NCI-H526 treated with DMSO at 0.1 percent for 48 hours (cell line): ENCODE measurements around the gene PCSK6.
"Not testable (repeated sequence)": the region's sequence is repeated elsewhere in the genome, so short reads cannot be mapped to it uniquely, and the experiment has no call there.

Source experiments
- DNase-seq: peaks from one replicate; lab custom pipeline; 2025; lab: John Stamatoyannopoulos, UW

PCSK6 gene

DNA sequence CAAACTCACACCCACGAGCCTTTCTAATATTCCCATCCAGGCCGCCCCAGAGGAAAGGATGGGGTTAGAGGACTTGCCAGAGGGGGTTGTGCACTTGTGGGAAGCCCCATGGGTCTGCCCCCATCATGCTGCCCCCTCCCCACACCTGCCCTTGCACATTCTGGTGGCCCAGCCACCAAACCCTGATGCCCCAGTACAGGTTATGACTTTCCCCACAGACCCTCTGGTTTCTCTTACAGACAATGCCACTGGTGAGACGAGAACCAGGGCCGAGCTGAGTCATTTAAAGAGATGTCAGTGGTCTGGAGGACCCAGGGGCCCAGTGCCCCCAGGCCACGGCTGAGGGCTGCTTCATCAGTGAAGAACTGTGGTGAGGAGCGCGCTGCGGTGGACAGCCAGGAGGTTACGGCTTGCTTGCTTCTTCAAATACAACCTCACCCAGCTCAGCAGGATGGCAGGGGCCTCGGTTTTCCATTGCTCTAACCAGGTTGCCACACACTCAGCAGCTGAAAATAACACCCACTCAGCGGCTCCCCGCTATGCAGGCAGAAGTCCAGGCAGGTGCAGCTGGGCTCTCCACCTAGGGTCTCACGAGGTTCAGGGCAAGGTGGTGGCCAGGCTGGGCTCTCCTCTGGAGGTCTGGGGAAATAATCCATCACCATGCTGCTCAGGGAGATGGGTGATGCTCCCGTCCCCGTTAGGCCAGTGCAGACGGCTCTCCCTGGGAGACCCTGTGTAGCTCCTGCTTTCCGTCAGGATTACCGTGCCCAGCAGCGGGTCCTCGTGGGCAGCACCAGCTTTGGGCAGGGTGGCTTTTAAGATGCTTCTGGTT lies 180.7 kb downstream of the PCSK6 start:
- DNase-seq = no peak

GRCh38 chr15:101307897-101308603 lies 181.5 kb downstream of the PCSK6 start:
- DNase-seq = no peak

DNA sequence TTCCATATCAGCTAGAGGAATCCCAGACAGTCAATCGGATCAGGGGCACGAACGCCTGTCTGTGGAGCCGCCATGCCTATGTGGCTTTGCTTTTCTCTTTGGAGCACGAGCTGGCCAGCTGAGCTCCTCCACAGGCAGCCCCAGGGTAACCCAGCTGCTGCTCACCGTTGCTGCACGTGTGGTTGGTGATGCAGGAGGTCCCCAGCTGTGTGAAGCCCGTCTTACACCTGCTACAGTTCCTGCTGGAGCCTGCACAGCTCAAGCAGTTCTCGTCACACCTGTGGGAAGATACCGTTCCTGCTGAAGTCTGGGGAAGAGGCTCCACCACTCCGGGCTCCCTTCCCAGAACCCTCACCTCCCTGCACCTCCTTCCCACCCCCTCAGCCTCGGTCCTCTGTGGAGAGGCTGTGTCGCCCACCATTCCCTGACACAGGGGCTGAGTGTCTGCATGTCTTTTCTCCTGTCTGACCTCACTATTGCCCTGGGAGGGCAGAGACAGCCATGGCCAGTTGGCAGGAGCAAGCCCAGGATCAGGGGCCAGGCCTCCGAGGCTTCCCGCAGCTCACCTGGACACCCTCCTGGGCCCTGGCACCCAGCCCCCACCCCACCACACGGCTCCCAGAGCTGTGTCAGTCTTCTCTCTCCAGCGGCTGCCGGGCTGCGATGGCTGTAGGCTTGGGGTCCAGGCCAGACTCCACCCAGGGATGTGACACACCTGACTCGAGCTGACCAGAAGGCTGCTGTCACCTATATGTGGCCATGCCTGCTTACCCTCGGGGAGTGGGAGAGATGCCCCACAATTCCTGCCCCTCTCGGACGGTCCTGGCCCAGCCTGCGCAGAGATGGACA lies 182.2 kb downstream of the PCSK6 start:
- no peak for DNase-seq

- no peak for DNase-seq
These were observed 183.0 kb downstream of the PCSK6 start for GRCh38 chr15:101306341-101307047.

DNA sequence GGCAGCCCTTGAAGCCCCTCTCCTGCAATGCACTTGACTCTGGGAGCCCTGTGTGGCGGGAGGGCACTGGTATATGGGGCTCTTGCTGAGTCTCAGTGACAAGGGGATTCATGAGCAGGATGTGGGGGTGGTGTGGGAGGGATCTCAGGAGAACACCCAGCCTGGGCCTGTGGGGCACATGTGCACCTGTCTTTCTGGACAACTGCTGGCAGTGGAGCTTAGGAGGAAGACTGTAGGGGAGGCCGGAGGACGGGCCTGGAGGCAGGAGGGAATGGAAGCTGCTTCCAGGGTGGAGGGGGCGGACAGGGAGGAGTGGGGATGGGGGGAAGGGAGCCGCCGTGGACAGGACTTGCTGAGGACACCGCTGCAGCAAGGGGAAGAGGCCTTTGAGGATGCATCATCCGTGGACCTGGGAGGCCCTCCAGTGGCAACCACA lies 183.7 kb downstream of the PCSK6 start:
- DNase-seq = no peak

- no peak for DNase-seq
These were observed 186.1 kb downstream of the PCSK6 start for GRCh38 chr15:101303408-101303807.

GRCh38 chr15:101296418-101297405 lies 192.8 kb downstream of the PCSK6 start:
- DNase-seq = no peak

GRCh38 chr15:101295607-101296161 lies 193.8 kb downstream of the PCSK6 start:
- peak; percentile 55 for DNase-seq

- peak; percentile 85 for DNase-seq
These were observed 194.5 kb downstream of the PCSK6 start, which contains the start of gene SNRPA1 for GRCh38 chr15:101294731-101295606. TSS of gene SNRPA1 (minus strand) at chr15:101295248. CDS start at chr15:101295178, 70 bp downstream.

DNA sequence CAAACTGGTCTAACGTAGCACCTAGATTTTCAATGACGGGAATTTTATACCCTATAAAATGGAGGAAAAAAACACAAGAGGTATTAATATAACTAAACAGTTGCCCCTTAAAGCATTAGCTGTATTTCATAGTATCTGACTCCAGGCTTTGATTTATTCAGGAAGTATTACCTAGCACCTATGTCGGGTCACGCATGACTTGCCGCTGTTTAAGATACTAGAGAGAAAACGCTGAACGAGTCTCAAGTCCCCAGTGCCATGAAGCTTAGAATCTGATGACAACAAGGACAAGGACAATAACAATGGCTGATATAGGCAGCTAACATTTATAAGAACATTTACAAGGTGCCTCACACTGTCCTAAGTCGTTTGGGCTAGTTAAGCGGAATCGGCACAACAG lies 196.4 kb downstream of the PCSK6 start:
- DNase-seq = no peak

DNA sequence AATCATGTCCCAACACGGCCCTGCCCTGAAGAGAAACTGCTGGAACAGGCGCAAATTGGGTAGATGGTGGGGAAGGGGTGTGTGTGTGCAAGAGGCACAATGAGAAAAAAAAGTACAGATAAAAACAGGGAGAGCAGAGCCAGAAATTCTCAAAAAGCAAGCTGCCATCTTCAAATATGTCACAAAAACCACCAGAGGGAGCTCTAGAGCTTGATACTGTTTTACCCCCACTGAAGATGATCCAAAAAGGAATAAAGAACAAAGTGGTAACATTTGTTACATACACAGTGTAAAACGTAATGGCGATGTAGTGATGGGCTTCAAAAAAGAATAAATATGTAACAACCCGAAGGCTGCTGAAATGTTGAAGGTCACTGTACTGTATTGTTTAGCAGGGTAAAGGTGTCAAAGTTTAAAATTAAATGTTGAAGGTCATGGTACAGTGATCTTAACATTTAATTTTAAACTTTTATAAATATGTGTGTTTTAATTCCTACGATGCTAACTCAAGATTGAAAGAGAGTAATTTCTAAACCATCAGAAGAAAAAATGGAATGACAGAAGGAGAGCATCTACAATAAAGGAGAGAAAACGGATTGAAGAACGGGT lies 200.5 kb downstream of the PCSK6 start:
- peak; percentile 27 for DNase-seq

- DNase-seq = not testable (repeated sequence)
These were observed 202.2 kb downstream of the PCSK6 start for GRCh38 chr15:101287342-101287741.

DNA sequence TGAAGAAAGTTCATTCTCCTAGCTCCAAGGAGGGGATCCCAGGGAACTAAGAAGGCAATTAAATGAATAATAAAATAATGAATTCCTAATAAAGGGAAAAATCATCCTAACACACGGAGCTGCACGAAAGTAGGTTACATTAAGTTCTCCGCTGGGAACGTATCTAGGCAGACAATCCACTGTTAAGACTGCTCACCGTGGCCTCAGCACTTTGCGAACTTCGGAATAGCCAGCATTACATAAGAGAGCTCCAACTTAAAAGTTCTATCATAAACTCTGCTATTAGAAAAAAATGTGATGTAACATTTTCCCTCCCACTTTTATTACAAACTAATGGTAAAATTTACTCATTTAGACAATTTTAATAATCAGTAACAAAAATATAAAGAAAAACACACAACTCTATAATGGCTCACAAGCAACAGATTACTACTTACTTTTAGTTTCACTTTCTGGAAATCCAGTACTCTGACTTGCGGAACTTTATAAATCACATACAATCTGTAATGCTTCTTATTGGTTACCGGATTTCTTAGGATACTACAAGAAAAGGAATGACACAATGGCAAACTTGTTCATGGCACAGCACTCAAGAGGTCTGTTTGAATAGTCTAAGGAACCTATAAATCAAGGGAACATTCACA lies 202.9 kb downstream of the PCSK6 start:
- no peak for DNase-seq

DNA sequence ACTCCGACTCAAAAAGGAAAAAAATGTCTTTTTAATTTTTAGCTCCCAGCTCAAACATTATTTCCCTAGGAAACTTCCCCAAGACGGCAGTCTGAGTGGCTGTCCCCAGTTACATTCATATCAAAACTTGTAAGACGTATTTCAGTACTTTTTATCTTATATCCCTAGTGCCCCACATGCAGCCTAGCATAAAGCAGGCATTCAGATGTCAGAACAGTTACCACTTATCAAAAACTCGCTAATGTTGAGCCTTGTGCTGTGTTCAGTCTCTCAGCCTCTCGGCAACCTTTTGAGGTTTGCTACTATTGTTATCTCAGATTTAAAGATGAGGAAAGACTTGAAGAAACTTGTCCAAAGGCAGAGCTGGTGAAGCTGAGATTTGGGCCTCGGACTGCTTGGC lies 205.6 kb downstream of the PCSK6 start:
- DNase-seq = no peak

GRCh38 chr15:101280007-101280406 lies 209.5 kb downstream of the PCSK6 start:
- no peak for DNase-seq

GRCh38 chr15:101277943-101278564 lies 211.5 kb downstream of the PCSK6 start:
- DNase-seq = no peak

- DNase-seq = peak; percentile 56
These were observed 212.3 kb downstream of the PCSK6 start, which contains the start of gene SELENOS for GRCh38 chr15:101277038-101277822. TSS of gene SELENOS (minus strand) at chr15:101277485. CDS start at chr15:101277417, 68 bp downstream.
